ENCODE results near the gene ARHGEF37.

ARHGEF37 gene

DNA sequence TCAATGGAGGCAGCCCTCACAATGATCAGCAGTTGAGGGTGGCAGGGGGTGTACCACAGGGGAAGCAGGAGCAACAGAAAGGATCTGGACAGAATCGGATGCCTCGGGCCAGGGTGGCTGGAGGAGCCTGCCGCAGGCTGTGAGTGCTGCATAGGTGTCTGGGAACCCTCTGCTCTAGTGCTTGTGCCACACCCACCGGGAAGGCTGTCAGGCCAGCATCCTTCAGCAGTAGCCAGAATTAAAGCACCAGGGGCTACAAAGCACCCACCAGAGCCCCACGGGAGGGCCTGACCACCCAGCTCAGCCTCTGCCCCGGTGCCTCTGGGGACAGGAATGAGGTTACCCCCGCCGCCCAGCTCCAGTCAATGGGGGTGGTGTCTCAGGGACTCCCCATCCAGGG, 49.0 kb downstream of the ARHGEF37 start:
- H3K9me2 ChIP-seq (replicated peaks; ENCODE audit: low read depth, low read length): no peaks in the 10 kb centered on the region
- no peaks in the 10 kb centered on the region for H3K4me1 ChIP-seq (ENCODE audit: insufficient read depth, low read length, poor library complexity, severe bottlenecking)
- H3F3A ChIP-seq (ENCODE audit: low read depth): no peaks in the 10 kb centered on the region
- H4K20me1 ChIP-seq (ENCODE audit: insufficient read depth, low read length, poor library complexity, severe bottlenecking): no peaks in the 10 kb centered on the region
- H3K4me3 ChIP-seq (ENCODE audit: low read length, poor library complexity, severe bottlenecking): no peak overlapping the region
- H3K36me3 ChIP-seq (ENCODE audit: insufficient read depth, low read length): no peaks in the 10 kb centered on the region
- H3K27me3 ChIP-seq (ENCODE audit: insufficient read depth, low read length, poor library complexity, severe bottlenecking): no peaks in the 10 kb centered on the region
- H3K9ac ChIP-seq (ENCODE audit: low read depth, low read length, poor library complexity, severe bottlenecking): no peak overlapping the region
- H3K79me2 ChIP-seq (ENCODE audit: insufficient read depth, low read length): no peaks in the 10 kb centered on the region
- H2AFZ ChIP-seq (ENCODE audit: low read length): no peak overlapping the region
- H3K4me2 ChIP-seq (ENCODE audit: low read depth, low read length, poor library complexity, severe bottlenecking): no peak overlapping the region
- no peaks in the 10 kb centered on the region for H3K9me3 ChIP-seq (ENCODE audit: insufficient read depth, low read depth, low read length)
- TF ChIP-seq EZH2phosphoT487 (IDR thresholded peaks at IDR 0.05; ENCODE audit: borderline replicate concordance): no peak
- TF ChIP-seq CTCF (conservative IDR thresholded peaks at IDR 0.05; ENCODE audit: low read length): no peak

- Histone ChIP-seq H3F3A (ENCODE audit: low read depth) (no peaks in the 10 kb centered on the region), H3K9me2 (replicated peaks; ENCODE audit: low read depth, low read length) (no peaks in the 10 kb centered on the region), H2AFZ (ENCODE audit: low read length) (no peak overlapping the region), H4K20me1 (ENCODE audit: insufficient read depth, low read length, poor library complexity, severe bottlenecking) (no peaks in the 10 kb centered on the region), H3K79me2 (ENCODE audit: insufficient read depth, low read length) (no peaks in the 10 kb centered on the region), H3K4me2 (ENCODE audit: low read depth, low read length, poor library complexity, severe bottlenecking) (no peak overlapping the region), H3K9ac (ENCODE audit: low read depth, low read length, poor library complexity, severe bottlenecking) (no peak overlapping the region), H3K4me3 (ENCODE audit: low read length, poor library complexity, severe bottlenecking) (no peak overlapping the region), H3K27me3 (ENCODE audit: insufficient read depth, low read length, poor library complexity, severe bottlenecking) (no peaks in the 10 kb centered on the region), H3K4me1 (ENCODE audit: insufficient read depth, low read length, poor library complexity, severe bottlenecking) (no peaks in the 10 kb centered on the region), H3K36me3 (ENCODE audit: insufficient read depth, low read length) (no peaks in the 10 kb centered on the region), H3K9me3 (ENCODE audit: insufficient read depth, low read depth, low read length) (no peaks in the 10 kb centered on the region)
- TF ChIP-seq EZH2phosphoT487 (IDR thresholded peaks at IDR 0.05; ENCODE audit: borderline replicate concordance) (no peak), CTCF (conservative IDR thresholded peaks at IDR 0.05; ENCODE audit: low read length) (no peak)
Observed at GRCh38 chr5:149631506-149631905, 50.2 kb downstream of the ARHGEF37 start.

DNA sequence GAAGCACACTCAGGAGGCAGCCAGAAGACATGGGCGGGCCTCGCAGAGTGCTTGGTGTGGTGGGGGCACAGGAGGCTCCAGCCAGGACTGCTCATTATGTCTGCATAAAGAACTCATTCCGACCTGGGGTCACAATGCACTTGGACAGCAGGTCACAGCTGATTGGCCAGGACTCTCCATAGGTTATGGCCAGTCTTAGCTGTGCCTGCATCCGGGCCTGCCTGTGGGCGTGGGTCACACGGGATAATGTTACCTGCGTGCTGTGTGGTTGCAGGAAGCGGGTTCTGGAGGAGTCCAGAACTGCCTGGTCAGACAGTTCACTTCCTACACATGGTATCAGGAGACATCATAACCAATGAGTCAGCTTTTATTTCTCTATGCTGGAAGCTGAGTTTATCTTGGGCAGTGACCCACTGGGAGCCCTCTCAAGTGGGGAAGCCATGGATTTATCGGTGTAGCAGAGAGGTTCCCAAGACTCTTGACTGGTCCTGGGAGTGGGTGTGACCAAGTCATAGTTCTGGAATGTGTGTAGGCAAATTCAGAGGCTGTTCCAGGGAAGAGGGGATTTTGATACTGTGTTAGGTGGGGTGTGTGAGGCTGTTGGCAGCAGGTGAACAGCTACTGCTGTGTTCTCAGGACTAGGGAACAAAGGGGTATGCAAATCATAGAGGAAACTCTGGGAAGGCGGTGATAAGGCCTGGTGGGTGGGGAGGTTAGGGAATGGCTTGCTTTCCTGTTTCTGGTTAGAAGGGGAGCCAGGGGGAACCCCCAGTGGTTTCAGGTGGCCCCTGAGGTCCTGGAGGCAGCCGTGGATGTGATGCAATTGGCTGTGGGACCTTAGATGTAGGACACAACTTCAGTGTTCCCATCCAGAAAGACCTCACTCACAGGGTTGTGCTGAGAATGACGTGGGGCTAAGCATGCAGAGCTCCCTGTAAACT, 51.3 kb downstream of the ARHGEF37 start:
- no peaks in the 10 kb centered on the region for H3K36me3 ChIP-seq (ENCODE audit: insufficient read depth, low read length)
- no peaks in the 10 kb centered on the region for H3K9me3 ChIP-seq (ENCODE audit: insufficient read depth, low read depth, low read length)
- no peak overlapping the region for H3K4me3 ChIP-seq (ENCODE audit: low read length, poor library complexity, severe bottlenecking)
- H3K4me1 ChIP-seq (ENCODE audit: insufficient read depth, low read length, poor library complexity, severe bottlenecking): no peaks in the 10 kb centered on the region
- H3K79me2 ChIP-seq (ENCODE audit: insufficient read depth, low read length): no peaks in the 10 kb centered on the region
- TF ChIP-seq CTCF (conservative IDR thresholded peaks at IDR 0.05; ENCODE audit: low read length) (no peak), EZH2phosphoT487 (IDR thresholded peaks at IDR 0.05; ENCODE audit: borderline replicate concordance) (no peak)
- no peaks in the 10 kb centered on the region for H3K27me3 ChIP-seq (ENCODE audit: insufficient read depth, low read length, poor library complexity, severe bottlenecking)
- H3F3A ChIP-seq (ENCODE audit: low read depth): no peaks in the 10 kb centered on the region
- H4K20me1 ChIP-seq (ENCODE audit: insufficient read depth, low read length, poor library complexity, severe bottlenecking): no peaks in the 10 kb centered on the region
- H3K9me2 ChIP-seq (replicated peaks; ENCODE audit: low read depth, low read length): no peaks in the 10 kb centered on the region
- no peak overlapping the region for H3K9ac ChIP-seq (ENCODE audit: low read depth, low read length, poor library complexity, severe bottlenecking)
- no peak overlapping the region for H2AFZ ChIP-seq (ENCODE audit: low read length)
- no peak overlapping the region for H3K4me2 ChIP-seq (ENCODE audit: low read depth, low read length, poor library complexity, severe bottlenecking)

Measured in Loucy (cell line).